Measurements from ENCODE around the gene CFAP107.

DNA sequence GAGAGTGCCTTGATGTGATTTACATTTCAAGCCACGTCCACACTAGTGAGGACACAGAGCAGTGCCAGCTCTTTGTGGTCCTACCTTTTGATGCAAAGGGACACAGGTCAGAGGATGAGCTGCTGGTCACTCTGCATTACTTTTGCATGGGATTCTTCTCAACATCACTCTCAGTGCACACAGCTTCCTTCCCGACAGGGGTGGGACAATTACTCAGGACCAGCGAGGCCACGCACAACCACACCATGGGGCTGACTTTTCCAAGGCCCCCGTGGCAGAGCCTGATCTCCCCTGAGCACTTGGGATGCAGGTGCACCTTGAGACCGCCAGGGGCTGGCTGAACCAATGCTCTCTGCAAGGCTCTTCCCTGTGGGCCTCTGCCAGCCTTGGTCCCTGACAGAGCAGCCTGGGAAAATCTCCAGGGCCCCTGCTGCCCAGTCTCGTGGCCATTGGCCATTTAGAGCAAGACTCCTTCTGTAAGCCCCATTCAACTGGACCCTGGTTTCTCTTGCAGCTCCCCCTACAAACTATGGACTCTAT is 14.3 kb downstream of the CFAP107 start:
- TF ChIP-seq ZNF232 (CRISPR knock-in tag; IDR thresholded peaks at IDR 0.05) (no peak), MLX (CRISPR knock-in tag; IDR thresholded peaks at IDR 0.05) (no peak), CTCF (IDR thresholded peaks at IDR 0.05) (peak; percentile 61), ZNF121 (CRISPR knock-in tag; IDR thresholded peaks at IDR 0.05) (no peak), PREB (CRISPR knock-in tag; IDR thresholded peaks at IDR 0.05; ENCODE audit: borderline replicate concordance) (no peak), JUN (CRISPR knock-in tag; IDR thresholded peaks at IDR 0.05) (no peak)
- TF ChIP-seq, protein P1, sequence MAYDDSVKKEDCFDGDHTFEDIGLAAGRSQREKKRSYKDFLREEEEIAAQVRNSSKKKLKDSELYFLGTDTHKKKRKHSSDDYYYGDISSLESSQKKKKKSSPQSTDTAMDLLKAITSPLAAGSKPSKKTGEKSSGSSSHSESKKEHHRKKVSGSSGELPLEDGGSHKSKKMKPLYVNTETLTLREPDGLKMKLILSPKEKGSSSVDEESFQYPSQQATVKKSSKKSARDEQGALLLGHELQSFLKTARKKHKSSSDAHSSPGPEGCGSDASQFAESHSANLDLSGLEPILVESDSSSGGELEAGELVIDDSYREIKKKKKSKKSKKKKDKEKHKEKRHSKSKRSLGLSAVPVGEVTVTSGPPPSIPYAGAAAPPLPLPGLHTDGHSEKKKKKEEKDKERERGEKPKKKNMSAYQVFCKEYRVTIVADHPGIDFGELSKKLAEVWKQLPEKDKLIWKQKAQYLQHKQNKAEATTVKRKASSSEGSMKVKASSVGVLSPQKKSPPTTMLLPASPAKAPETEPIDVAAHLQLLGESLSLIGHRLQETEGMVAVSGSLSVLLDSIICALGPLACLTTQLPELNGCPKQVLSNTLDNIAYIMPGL (CRISPR knock-in tag; IDR thresholded peaks at IDR 0.05), result no peak

All from WTC11 (cell line).